Measurements from ENCODE around the gene CMTR1. TPM values are rescaled to one million over a fixed set of nuclear protein-coding genes. Genes with fewer than 3 reads are reported as not detected.
"Not testable (repeated sequence)": the region's sequence is repeated elsewhere in the genome, so short reads cannot be mapped to it uniquely, and the experiment has no call there.

CMTR1 gene
- total RNA-seq, 1 donor from 2014 or later = 60.1 TPM

DNA sequence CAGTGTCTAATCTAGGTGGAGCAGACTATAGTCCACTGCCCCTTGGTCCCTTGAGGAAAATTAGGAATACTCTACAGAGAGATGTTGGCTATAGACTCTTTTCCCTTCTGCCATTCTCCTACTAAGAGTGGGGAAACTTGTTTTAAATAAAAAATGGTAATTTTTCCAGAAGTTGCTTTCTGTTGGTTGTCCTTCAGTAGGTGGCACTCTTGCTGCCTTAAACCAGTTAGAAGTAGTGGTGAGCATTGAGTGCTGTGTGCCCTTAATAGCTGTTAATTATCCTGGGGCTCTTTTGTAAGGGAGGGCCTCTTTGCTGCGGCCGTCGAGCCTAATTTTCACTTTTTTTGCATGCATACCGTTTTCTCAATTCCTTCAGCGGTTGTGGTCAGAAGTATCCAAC, 2.8 kb downstream of the CMTR1 start:
- Mint-ChIP-seq H3K4me1 (peaks cover 21% of the 10 kb centered on the region), H3K9me3 (no peaks in the 10 kb centered on the region), H3K4me3 (no peak overlapping the region), H3K27ac (no peak overlapping the region), H3K36me3 (peaks cover 18% of the 10 kb centered on the region), H3K27me3 (ENCODE audit: low read depth) (no peaks in the 10 kb centered on the region)
- DNase-seq (ENCODE audit: low spot score in 2 of 2, unreplicated experiment in 2 of 2) = no peak
- TF ChIP-seq, protein P1, sequence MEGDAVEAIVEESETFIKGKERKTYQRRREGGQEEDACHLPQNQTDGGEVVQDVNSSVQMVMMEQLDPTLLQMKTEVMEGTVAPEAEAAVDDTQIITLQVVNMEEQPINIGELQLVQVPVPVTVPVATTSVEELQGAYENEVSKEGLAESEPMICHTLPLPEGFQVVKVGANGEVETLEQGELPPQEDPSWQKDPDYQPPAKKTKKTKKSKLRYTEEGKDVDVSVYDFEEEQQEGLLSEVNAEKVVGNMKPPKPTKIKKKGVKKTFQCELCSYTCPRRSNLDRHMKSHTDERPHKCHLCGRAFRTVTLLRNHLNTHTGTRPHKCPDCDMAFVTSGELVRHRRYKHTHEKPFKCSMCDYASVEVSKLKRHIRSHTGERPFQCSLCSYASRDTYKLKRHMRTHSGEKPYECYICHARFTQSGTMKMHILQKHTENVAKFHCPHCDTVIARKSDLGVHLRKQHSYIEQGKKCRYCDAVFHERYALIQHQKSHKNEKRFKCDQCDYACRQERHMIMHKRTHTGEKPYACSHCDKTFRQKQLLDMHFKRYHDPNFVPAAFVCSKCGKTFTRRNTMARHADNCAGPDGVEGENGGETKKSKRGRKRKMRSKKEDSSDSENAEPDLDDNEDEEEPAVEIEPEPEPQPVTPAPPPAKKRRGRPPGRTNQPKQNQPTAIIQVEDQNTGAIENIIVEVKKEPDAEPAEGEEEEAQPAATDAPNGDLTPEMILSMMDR (IDR thresholded peaks at IDR 0.05; ENCODE audit: unreplicated experiment) = no peak

DNA sequence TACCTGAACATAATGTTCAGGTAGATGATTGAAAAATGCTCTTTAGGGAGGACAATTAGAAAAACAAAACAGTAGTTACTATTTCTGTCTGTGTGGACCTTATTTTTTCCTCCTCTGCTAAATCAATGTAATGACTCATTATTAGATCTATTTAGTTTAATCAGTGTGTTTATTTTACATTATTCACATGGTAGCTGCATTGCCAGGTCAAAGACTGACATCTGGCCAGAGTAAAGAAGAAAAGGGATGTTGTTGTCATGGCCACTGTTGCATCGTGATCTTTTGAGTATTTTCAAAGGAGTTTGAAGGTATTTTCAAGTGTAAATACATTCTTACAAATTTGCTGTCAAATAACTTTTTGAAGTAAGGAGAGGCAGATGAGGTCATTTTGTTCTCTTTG, 5.9 kb downstream of the CMTR1 start:
- Mint-ChIP-seq H3K4me1 (peaks cover 10% of the 10 kb centered on the region), H3K27ac (no peak overlapping the region), H3K4me3 (no peak overlapping the region), H3K27me3 (ENCODE audit: low read depth) (no peaks in the 10 kb centered on the region), H3K36me3 (peaks cover 22% of the 10 kb centered on the region), H3K9me3 (no peaks in the 10 kb centered on the region)
- TF ChIP-seq, protein P1 (IDR thresholded peaks at IDR 0.05; ENCODE audit: unreplicated experiment) = no peak
- no peak for DNase-seq (ENCODE audit: low spot score in 2 of 2, unreplicated experiment in 2 of 2)

DNA sequence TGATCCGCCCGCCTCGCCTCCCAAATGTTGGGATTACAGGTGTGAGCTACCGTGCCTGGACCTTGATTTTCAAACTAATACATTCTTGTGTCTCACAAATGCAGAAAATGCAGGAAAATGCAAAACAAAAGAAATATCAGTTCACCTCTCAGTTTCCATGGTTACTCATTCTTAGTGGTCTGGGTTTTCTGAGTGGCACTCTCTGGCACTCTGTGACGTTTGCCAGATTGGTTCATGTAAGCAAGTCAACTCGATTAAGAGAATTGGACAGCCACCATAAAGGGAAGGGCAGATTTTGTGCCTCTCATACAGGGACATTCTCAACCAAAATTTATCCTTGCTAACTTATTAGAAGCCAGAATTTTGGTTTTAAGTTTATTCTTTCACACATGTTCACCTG, 8.6 kb downstream of the CMTR1 start:
- H3K27ac Mint-ChIP-seq = no peak overlapping the region
- DNase-seq (ENCODE audit: low spot score in 2 of 2, unreplicated experiment in 2 of 2) = no peak
- no peaks in the 10 kb centered on the region for H3K4me1 Mint-ChIP-seq
- no peak overlapping the region for H3K4me3 Mint-ChIP-seq
- no peaks in the 10 kb centered on the region for H3K9me3 Mint-ChIP-seq
- H3K36me3 Mint-ChIP-seq = peaks cover 35% of the 10 kb centered on the region
- TF ChIP-seq, protein P1 (IDR thresholded peaks at IDR 0.05; ENCODE audit: unreplicated experiment) = no peak
- no peaks in the 10 kb centered on the region for H3K27me3 Mint-ChIP-seq (ENCODE audit: low read depth)

DNA sequence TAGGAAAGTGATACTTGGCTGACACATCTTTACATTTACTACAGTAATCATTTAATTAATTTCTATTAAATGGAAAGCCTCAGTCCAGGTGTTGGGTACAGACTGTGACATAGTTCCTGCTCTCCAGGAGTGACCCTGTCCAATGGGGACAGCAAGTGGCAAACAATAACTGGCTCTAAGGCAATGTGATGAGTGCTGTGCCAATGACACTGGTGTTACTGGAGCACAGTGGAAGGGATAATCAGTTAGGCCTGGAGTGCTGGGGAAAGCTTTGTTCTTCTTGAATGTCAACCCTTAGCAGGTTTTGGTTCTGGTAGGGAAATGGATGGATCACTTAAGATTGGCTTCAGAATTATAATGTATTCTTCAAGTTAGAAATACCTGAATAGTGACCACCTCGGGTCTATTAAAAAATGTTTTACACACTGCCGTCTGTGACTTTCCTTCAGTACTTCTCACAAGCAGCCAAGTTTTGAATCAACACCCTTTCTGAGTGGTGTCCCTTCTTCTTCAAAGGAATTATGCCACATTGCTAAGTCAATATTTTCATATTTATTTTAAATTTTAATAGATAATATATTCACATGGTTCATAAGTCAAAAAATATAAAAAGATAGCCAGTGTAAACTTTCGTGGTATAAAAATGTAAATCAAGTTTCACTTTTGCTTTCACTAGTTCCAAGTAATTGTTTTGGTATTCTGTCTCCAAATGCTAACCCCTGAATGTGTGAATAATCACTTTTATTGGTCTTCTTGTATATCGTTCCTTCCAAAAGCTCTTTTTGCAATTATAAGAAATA, 9.6 kb downstream of the CMTR1 start:
- no peak for DNase-seq (ENCODE audit: low spot score in 2 of 2, unreplicated experiment in 2 of 2)
- Mint-ChIP-seq H3K9me3 (no peaks in the 10 kb centered on the region), H3K4me1 (no peaks in the 10 kb centered on the region), H3K36me3 (peaks cover 38% of the 10 kb centered on the region), H3K4me3 (no peak overlapping the region), H3K27ac (no peak overlapping the region), H3K27me3 (ENCODE audit: low read depth) (no peaks in the 10 kb centered on the region)
- TF ChIP-seq, protein P1 (IDR thresholded peaks at IDR 0.05; ENCODE audit: unreplicated experiment) = no peak

DNA sequence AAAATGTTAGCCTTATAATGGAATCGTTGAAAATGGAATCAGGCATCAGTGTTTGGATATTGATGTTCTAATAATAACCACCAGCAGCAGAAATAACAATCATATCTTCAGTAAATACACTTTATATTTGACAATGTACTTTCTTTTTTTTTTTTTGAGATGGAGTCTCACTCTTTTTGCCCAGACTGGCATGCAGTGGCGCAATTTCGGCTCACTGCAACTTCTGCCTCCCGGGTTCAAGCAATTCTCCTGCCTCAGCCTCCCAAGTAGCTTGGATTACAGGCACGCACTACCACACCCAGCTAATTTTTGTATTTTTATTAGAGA, 10.2 kb downstream of the CMTR1 start:
- H3K27me3 Mint-ChIP-seq (ENCODE audit: low read depth); H3K4me3 Mint-ChIP-seq; DNase-seq (ENCODE audit: low spot score in 2 of 2, unreplicated experiment in 2 of 2); H3K9me3 Mint-ChIP-seq; H3K4me1 Mint-ChIP-seq; H3K27ac Mint-ChIP-seq: not testable (repeated sequence)
- H3K36me3 Mint-ChIP-seq = peaks cover 36% of the 10 kb centered on the region

DNA sequence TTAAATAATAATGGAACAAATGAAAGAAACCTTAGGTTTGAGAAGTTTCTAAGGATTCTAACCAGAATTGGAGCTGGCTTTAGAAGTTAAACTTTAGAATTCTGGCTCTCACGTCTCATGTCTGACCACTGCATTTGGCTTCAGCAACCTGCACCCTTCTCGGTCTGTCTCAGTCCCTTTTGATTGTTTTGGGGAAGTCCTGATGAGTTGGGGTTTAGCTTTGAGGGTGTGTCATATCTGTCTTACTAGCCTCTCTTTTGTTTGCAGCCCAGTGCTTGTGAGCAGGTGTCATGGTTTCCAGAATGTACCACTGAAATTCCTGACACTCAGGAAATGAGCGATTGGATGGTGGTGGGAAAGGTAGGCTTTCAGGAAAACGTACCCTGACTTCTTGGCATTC, 17.0 kb downstream of the CMTR1 start:
- H3K27ac Mint-ChIP-seq = no peak overlapping the region
- no peak overlapping the region for H3K4me3 Mint-ChIP-seq
- peaks cover 19% of the 10 kb centered on the region for H3K4me1 Mint-ChIP-seq
- peaks cover 42% of the 10 kb centered on the region for H3K36me3 Mint-ChIP-seq
- no peak for DNase-seq (ENCODE audit: low spot score in 2 of 2, unreplicated experiment in 2 of 2)
- no peaks in the 10 kb centered on the region for H3K27me3 Mint-ChIP-seq (ENCODE audit: low read depth)
- TF ChIP-seq, protein P1 (IDR thresholded peaks at IDR 0.05; ENCODE audit: unreplicated experiment) = no peak
- H3K9me3 Mint-ChIP-seq = no peaks in the 10 kb centered on the region

Data from mesothelial cell of epicardium (in vitro differentiated cells).